H1 (cell line): ENCODE measurements around the gene LMAN1.

Experiments
- BRCA1 ChIP-seq: IDR thresholded peaks from 2 replicates; pipeline ENCODE4 v1.6.1; 2012; ENCODE audit warnings: low read depth, low read length, improper control_type of control experiment
- CTCF ChIP-seq, 3 experiments: IDR thresholded peaks; 1 replicate in 2 of 3; 2 replicates in 1 of 3; pipeline versions ENCODE4 v1.5.1 to v1.6.1; 2011; ENCODE audit warnings: low read length in 3 of 3, mild to moderate bottlenecking in 3 of 3, inconsistent platforms in 2 of 3, low read depth in 1 of 3, moderate library complexity in 1 of 3; ENCODE audit not compliant: insufficient read depth in 1 of 3; ENCODE audit errors: control extremely low read depth in 1 of 3
- JUND ChIP-seq: IDR thresholded peaks from 2 replicates; pipeline ENCODE4 v1.6.1; 2011; ENCODE audit warnings: mild to moderate bottlenecking, improper control_type of control experiment, low read length
- MAX ChIP-seq: IDR thresholded peaks from 2 replicates; pipeline ENCODE4 v1.6.1; 2012; ENCODE audit warnings: inconsistent platforms
- SIN3A ChIP-seq, 2 experiments: IDR thresholded peaks in 1 of 2; conservative IDR thresholded peaks in 1 of 2; 2 replicates each; pipeline ENCODE4 v1.6.1; 2011 to 2012; ENCODE audit warnings: low read length in 2 of 2, improper control_type of control experiment in 1 of 2, low read depth in 1 of 2, mild to moderate bottlenecking in 1 of 2
- SRF ChIP-seq: IDR thresholded peaks from 2 replicates; pipeline ENCODE4 v1.6.1; 2011; ENCODE audit warnings: mild to moderate bottlenecking, low read depth, low read length, moderate library complexity
- USF2 ChIP-seq: IDR thresholded peaks from 2 replicates; pipeline ENCODE4 v1.6.1; 2011; ENCODE audit warnings: low read length, improper control_type of control experiment

GRCh38 chr18:59343926-59344325 lies 15.1 kb downstream of the LMAN1 start:
- TF ChIP-seq SIN3A (conservative IDR thresholded peaks at IDR 0.05 in 1 of 2, IDR thresholded peaks at IDR 0.05 in 1 of 2; ENCODE audit: low read depth in 1 of 2, low read length in 2 of 2) (no peak), CTCF (IDR thresholded peaks at IDR 0.05; ENCODE audit: control extremely low read depth in 1 of 3, insufficient read depth in 1 of 3, low read depth in 1 of 3, low read length in 3 of 3) (no peak), USF2 (no peak), BRCA1 (no peak), JUND (no peak), SRF (no peak), MAX (no peak)
